Kidney capillary endothelial cell (primary cell): ENCODE measurements around the gene RHCE.
"Not testable (repeated sequence)": the region's sequence is repeated elsewhere in the genome, so short reads cannot be mapped to it uniquely, and the experiment has no call there.

Experiments
- DNase-seq: peaks from one replicate; pipeline ENCODE4 v3.0.0-alpha.2; 2018; ENCODE audit warnings: low spot score

Gene RHCE

GRCh38 chr1:25341746-25342145 lies 78.9 kb downstream of the RHCE start:
- DNase-seq = no peak

- DNase-seq = peak; percentile 41
Measured at GRCh38 chr1:25338986-25339385, 81.6 kb downstream of the RHCE start.

- DNase-seq = peak; percentile 70
Measured at GRCh38 chr1:25338188-25338981, 82.2 kb downstream of the RHCE start, which contains the start of gene TMEM50A. Gene TMEM50A (plus strand): TSS chr1:25338334. CDS start chr1:25340487, 2,153 bp downstream.

GRCh38 chr1:25337483-25338187 lies 83.0 kb downstream of the RHCE start:
- DNase-seq = not testable (repeated sequence)

GRCh38 chr1:25336922-25337354 lies 83.7 kb downstream of the RHCE start:
- DNase-seq = not testable (repeated sequence)

- not testable (repeated sequence) for DNase-seq
Measured at GRCh38 chr1:25329950-25330349, 90.7 kb downstream of the RHCE start.

GRCh38 chr1:25329336-25329735 lies 91.3 kb downstream of the RHCE start:
- not testable (repeated sequence) for DNase-seq

- DNase-seq = not testable (repeated sequence)
Measured at GRCh38 chr1:25328791-25329185, 91.8 kb downstream of the RHCE start.

GRCh38 chr1:25327864-25328790 lies 92.5 kb downstream of the RHCE start:
- not testable (repeated sequence) for DNase-seq

GRCh38 chr1:25324407-25324806 lies 96.2 kb downstream of the RHCE start:
- DNase-seq = not testable (repeated sequence)

GRCh38 chr1:25322127-25322526 lies 98.5 kb downstream of the RHCE start:
- DNase-seq = not testable (repeated sequence)

- DNase-seq = not testable (repeated sequence)
Measured at GRCh38 chr1:25320314-25320938, 100.2 kb downstream of the RHCE start.

- not testable (repeated sequence) for DNase-seq
Measured at GRCh38 chr1:25312806-25313470, 107.7 kb downstream of the RHCE start.
